ENCODE results near the gene LARGE1. TPM values are rescaled to one million over a fixed set of nuclear protein-coding genes. Genes with fewer than 3 reads are reported as not detected.

Gene LARGE1
- total and polyA plus RNA-seq, 7 donors: 14.9 to 91.6 (median 46.1) TPM

DNA sequence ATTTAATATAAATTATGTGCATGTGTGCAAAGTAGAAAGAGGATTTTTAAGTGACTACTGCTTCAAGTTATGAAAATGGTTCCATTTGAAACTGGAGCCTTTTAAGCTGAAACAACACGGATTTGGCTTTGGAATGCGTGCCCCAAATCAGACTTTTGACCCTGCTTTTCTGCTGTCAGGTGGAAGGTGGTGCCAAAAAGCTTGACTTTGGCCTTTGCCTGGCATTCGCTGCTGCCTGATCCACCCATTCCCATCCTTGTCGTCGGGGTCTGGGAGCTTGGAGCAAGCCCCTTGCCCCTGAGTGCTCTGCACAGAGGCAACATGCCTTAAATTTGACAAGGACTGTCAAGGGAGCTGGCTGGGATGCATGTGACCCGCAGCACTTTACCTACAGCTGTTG is 526.8 kb downstream of the LARGE1 start:
- TF ChIP-seq, protein P1, sequence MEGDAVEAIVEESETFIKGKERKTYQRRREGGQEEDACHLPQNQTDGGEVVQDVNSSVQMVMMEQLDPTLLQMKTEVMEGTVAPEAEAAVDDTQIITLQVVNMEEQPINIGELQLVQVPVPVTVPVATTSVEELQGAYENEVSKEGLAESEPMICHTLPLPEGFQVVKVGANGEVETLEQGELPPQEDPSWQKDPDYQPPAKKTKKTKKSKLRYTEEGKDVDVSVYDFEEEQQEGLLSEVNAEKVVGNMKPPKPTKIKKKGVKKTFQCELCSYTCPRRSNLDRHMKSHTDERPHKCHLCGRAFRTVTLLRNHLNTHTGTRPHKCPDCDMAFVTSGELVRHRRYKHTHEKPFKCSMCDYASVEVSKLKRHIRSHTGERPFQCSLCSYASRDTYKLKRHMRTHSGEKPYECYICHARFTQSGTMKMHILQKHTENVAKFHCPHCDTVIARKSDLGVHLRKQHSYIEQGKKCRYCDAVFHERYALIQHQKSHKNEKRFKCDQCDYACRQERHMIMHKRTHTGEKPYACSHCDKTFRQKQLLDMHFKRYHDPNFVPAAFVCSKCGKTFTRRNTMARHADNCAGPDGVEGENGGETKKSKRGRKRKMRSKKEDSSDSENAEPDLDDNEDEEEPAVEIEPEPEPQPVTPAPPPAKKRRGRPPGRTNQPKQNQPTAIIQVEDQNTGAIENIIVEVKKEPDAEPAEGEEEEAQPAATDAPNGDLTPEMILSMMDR (IDR thresholded peaks at IDR 0.05): no peak
- Histone ChIP-seq H3K27ac (no peak overlapping the region), H3K9me3 (no peaks in the 10 kb centered on the region), H3K27me3 (ENCODE audit: insufficient read depth in 3 of 3, low read length in 2 of 3) (no peaks in the 10 kb centered on the region), H3K4me3 (no peak overlapping the region), H3K4me1 (no peaks in the 10 kb centered on the region), H3K36me3 (ENCODE audit: insufficient read depth in 1 of 2, low read depth in 1 of 2) (no peaks in the 10 kb centered on the region)
- WGBS, 3 donors: 43 to 52% (median 48%) methylated on average over 6 of the region's 6 CpGs
- DNase-seq (no peak), ATAC-seq (no peak)
- intact Hi-C loops (cut with DNase I): no loop called here

- H3K9me3 ChIP-seq: no peaks in the 10 kb centered on the region
- intact Hi-C loops (cut with DNase I): no loop called here
- H3K4me1 ChIP-seq: no peaks in the 10 kb centered on the region
- TF ChIP-seq, protein P1 (IDR thresholded peaks at IDR 0.05): no peak
- H3K36me3 ChIP-seq (ENCODE audit: insufficient read depth in 1 of 2, low read depth in 1 of 2): no peaks in the 10 kb centered on the region
- ATAC-seq (no peak), DNase-seq (no peak)
- no peaks in the 10 kb centered on the region for H3K27me3 ChIP-seq (ENCODE audit: insufficient read depth in 3 of 3, low read length in 2 of 3)
- no peak overlapping the region for H3K27ac ChIP-seq
- no peak overlapping the region for H3K4me3 ChIP-seq
Observed at GRCh38 chr22:33391298-33391697, 529.0 kb downstream of the LARGE1 start.

DNA sequence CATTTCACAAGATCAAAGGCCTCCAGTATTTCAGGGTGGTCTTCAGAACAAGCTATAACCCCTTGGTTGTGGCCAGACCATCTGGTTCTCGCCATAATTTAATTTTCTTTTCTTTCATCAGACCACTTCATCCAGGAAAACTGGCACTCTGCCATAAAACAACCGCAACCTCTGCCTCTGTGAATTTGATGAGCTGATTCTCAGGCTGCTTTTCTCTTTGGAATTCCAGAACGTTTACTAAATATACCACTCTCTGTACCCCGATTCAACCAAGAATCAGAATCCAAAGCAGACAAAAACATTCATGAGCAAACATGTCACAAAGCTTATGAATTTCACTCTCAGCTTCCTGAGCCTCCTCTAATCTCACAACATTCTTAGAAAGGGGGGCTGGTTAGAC is 530.3 kb downstream of the LARGE1 start:
- no peaks in the 10 kb centered on the region for H3K4me1 ChIP-seq

DNA sequence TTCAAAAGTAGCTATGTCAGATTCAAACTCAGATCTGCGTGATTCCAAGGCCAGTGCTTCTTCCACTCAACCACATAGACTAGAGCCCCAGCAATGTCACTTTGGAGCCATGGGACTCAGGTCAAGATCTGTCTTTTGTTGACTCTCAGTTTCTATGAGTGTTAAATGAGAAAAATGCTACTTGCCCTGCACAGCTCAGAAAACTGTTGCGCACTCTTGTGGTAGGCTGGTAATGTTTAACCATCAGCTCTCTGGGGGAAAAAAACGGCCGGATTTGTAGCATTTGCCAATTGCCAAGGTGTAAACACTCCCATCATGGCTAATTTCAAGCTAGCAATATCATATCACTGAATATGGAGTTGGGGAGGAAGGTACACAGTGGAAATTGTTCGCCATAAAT is 534.0 kb downstream of the LARGE1 start:
- DNase-seq (no peak), ATAC-seq (no peak)
- Histone ChIP-seq H3K27me3 (ENCODE audit: insufficient read depth in 3 of 3, low read length in 2 of 3) (no peaks in the 10 kb centered on the region), H3K27ac (no peak overlapping the region), H3K4me1 (no peaks in the 10 kb centered on the region), H3K9me3 (no peaks in the 10 kb centered on the region), H3K4me3 (no peak overlapping the region), H3K36me3 (ENCODE audit: insufficient read depth in 1 of 2, low read depth in 1 of 2) (peaks cover 0 to 17% of the 10 kb centered on the region in 2 donors)
- WGBS, 3 donors: 91 to 99% (median 96%) methylated on average over 5 of the region's 5 CpGs
- intact Hi-C loops (cut with DNase I): no loop called here
- TF ChIP-seq, protein P1 (IDR thresholded peaks at IDR 0.05): no peak

More for the DNA sequence above, 530.3 kb downstream of the LARGE1 start:
- TF ChIP-seq, protein P1 (IDR thresholded peaks at IDR 0.05): no peak
- Histone ChIP-seq H3K27me3 (ENCODE audit: insufficient read depth in 3 of 3, low read length in 2 of 3) (no peaks in the 10 kb centered on the region), H3K9me3 (no peaks in the 10 kb centered on the region), H3K36me3 (ENCODE audit: insufficient read depth in 1 of 2, low read depth in 1 of 2) (no peaks in the 10 kb centered on the region), H3K27ac (no peak overlapping the region), H3K4me3 (no peak overlapping the region)
- no peak for DNase-seq
- WGBS, 3 donors: 61 to 66% (median 62%) methylated on average over 4 of the region's 4 CpGs
- ATAC-seq: no peak
- intact Hi-C loops (cut with DNase I): no loop called here

DNA sequence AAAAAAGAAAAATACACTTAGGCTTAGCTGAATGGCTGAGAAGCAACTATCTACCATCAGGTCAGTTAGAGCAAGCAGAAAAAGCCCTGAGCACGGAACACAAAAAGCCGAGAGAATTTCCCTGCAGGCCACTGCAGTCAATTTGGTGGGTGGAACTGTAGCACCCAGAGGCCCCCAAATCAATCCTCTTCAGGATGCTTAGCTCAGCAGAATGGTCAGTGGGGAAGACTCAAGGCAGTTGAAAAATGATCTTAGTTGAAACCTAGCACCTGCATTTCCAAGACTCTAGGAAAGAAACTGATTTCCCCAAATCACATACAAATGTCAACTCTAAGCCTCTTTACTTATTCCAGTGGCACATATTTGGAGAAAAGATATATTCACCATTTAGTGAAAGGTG is 534.7 kb downstream of the LARGE1 start:
- no peaks in the 10 kb centered on the region for H3K4me1 ChIP-seq
- no peaks in the 10 kb centered on the region for H3K9me3 ChIP-seq
- H3K36me3 ChIP-seq (ENCODE audit: insufficient read depth in 1 of 2, low read depth in 1 of 2): peaks cover 0 to 17% of the 10 kb centered on the region in 2 donors
- no peak for ATAC-seq
- H3K4me3 ChIP-seq: no peak overlapping the region
- TF ChIP-seq, protein P1 (IDR thresholded peaks at IDR 0.05): no peak
- intact Hi-C loops (cut with DNase I): no loop called here
- no peak for DNase-seq
- H3K27me3 ChIP-seq (ENCODE audit: insufficient read depth in 3 of 3, low read length in 2 of 3): no peaks in the 10 kb centered on the region
- no peak overlapping the region for H3K27ac ChIP-seq
- 85 to 100% (median 95%) methylated on average over 2 of the region's 2 CpGs for WGBS, 3 donors
